Stimulated activated CD8-positive, alpha-beta memory T cell treated with anti-CD3 and anti-CD28 coated beads, Interleukin-15, amount 100 ng/mL, for 1 hour (primary cell): ENCODE measurements around the gene RSBN1.
A peak's percentile ranks its signal among the peaks of the same experiment; 100 is the strongest.
"Not testable (repeated sequence)": the region's sequence is repeated elsewhere in the genome, so short reads cannot be mapped to it uniquely, and the experiment has no call there.

Experiments
- DNase-seq: peaks from one replicate; pipeline ENCODE4 v3.0.0-alpha.2; 2020; ENCODE audit warnings: low read depth

RSBN1 gene

DNA sequence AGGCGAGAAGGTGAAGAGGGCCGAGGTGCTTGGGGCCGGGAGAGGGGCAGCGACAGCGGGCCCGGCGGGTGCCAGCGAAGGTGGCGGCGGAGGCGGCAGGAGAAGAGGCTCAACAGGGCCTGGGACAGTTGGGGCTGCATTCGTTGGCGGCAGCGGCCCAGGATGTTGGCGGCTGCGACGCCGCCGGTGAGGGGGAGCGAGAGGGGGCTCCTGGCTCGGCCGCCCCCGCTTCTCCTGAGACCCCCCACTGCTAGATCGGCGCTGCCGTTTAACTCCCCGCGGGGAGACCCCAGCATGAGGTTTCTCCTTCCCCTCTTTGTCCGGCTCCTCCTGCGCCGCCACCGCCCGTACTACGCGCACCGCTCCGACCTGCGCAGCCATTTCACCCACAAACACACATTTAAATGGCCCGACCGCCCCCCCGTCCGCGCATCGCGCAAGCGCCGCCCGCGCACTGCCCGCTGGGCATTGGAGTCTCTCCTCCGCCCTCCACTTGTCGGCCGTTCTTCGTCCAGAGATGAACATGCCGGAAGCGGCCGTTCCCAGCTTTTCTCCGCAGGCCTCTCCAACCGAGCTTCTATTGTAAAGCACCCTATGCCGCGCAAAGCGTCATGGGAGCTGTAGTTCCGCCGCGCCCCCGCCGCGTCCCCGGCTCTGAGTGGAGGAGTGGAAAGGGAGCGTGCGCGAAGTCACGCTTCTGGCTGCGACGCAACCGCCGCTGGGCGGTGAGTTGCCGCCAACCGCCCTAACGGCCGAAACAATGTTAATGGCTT is at the start of gene RSBN1:
Gene RSBN1, minus strand, starts transcription at position 589 of the 773 bp plus-strand sequence. Its CDS starts 64 bp downstream, at position 525.
- DNase-seq = peak; percentile 97

- DNase-seq = no peak
These were observed 49.4 kb upstream of the RSBN1 start for GRCh38 chr1:113861641-113862040.

GRCh38 chr1:113860891-113861290 is 48.6 kb upstream of the RSBN1 start:
- no peak for DNase-seq

- no peak for DNase-seq
These were observed 47.4 kb upstream of the RSBN1 start for GRCh38 chr1:113859478-113860175.

- DNase-seq = no peak
These were observed 46.7 kb upstream of the RSBN1 start for GRCh38 chr1:113858982-113859381.

DNA sequence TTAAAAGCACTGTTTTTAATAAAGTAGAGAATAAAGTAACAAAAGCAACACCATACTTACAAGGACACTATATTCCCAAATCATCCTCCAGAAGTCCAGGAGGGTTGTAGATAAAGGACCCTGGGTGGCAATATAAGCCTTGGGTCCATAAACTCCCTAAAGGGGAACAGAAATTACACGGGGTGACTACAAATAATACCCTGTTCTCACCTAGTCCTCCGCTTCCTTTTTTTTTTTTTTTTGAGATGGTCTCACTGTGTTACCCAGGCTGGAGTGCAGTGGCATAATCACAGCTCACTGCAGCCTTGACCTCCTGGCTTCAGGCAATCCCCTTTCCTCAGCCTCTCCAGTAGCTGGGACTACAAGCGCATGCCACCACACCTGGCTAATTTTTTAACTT is 46.1 kb upstream of the RSBN1 start:
- no peak for DNase-seq

- DNase-seq = no peak
These were observed 45.5 kb upstream of the RSBN1 start for GRCh38 chr1:113857776-113858175.

DNA sequence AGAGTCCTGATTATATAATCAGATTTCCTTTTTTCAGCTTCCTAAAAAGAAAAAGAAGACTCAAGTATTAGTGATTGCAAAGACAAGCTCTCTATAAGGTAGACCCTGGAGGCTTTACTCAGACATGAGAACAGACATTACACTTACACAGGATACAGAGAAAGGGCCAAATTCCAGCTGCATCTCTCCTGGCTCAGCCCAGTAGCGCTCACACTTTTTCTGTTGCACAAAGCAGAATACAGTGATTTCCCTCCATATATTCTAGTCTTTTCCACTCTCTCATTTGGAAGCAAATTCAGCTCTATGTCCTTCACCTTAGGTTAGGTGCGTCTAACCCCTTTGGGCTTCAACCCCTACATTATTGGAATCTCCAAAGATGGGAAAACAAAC is 44.1 kb upstream of the RSBN1 start:
- no peak for DNase-seq

- DNase-seq = no peak
These were observed 43.5 kb upstream of the RSBN1 start for GRCh38 chr1:113855630-113856400.

DNA sequence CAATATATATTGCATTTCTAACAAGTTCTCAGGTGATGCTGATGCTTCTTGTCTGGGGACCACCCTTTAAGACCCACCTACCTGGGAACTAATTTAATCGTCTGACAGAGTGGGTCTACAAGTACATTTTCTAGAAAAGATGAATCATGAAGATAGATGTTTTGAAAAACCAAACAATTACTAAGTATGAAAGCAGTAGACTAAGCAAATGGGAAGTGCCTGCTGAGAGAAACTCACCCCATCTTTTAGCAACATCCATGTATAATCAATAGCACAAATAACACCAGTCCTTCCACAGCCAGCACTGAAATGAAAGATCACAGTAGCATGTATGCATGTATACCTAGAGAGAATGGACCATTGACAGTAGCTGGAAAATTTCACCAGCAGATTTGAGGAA is 42.0 kb upstream of the RSBN1 start:
- DNase-seq = no peak

- not testable (repeated sequence) for DNase-seq
These were observed 40.4 kb upstream of the RSBN1 start for GRCh38 chr1:113852694-113853093.

GRCh38 chr1:113850127-113850796 is 38.0 kb upstream of the RSBN1 start:
- no peak for DNase-seq

DNA sequence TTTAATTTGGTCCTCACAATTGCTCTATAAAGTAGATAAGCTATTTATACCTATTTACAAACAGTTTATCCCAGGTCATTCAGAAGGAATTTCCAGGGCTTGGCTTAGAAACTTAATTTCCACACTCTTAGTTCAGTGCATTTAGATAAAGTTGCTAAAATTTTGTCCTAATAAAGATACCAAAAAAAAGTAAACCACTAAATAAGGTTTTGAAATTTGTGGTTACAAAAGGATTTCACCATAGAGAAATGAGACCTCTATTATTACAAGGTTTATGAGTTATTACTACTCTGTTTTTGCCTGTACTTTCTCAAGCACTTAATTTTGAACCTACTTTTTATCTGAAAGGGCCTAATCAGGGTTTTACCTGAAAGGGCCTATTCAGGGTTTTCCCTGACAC is 36.8 kb upstream of the RSBN1 start:
- DNase-seq = no peak

- no peak for DNase-seq
These were observed 34.2 kb upstream of the RSBN1 start for GRCh38 chr1:113846391-113847035.

DNA sequence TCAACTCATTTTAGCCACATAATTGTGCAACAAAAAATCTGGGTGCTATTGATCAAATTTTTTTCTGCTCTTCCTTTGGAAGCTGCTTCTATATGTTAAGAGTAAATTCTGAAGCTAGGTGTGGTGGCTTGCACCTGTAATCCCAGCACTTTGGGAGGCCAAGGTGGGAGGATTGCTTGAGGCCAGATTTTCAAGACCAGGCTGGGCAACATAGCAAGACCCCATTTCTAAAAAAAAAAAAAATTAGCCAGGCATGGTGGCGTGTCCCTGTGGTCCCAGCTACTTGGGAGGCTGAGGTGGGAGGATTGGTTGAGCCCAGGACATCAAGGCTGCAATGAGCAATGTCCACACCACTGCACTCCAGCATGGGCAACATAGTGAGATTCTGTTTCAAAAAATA is 24.3 kb upstream of the RSBN1 start:
- no peak for DNase-seq

DNA sequence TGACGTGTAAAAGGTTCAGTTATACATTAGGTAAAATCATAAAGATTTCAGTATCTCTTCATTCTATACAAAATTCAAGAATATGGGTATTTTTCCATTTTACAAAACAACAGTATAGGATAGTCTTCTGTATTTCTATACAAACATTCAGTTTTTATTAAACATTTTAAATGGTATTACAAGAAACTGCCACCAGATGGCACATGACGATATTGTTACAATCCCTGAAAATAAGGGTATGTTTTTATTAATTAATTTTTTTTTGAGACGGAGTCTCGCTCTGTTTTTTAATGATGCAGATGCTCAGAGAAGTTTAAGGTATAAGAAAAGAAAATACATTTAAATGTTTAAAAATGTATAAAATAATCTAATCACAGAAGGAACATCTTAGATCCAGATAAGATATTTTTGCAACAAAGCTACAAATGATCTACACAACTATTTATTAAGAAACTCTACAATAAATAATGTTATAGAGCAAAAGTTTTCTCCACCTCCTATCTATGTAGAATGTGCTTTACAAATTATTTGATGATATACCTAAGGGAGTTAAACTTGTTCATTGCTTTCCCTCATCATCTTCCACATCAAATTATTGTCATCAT is 23.5 kb upstream of the RSBN1 start:
- DNase-seq = no peak

- no peak for DNase-seq
These were observed 22.4 kb upstream of the RSBN1 start for GRCh38 chr1:113834716-113835115.

DNA sequence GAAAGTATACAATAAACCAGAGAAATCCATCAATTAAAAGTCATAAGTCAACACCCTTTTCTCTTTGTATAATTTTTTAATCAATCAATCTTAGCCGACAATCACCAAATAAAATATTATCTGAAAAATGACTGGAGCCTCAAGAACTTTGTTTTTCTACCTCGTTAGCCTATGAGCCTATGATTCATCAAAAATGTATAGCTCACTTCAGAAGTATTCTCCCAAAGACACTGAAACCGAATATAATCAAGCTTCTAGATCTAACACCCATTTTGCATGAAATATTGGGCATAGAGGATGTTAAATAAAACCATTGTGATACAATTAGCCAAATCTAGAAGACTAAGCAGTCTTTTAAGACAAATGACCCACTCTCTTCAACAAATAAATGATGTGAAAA is 17.8 kb upstream of the RSBN1 start:
- no peak for DNase-seq

GRCh38 chr1:113821916-113822315 is 9.6 kb upstream of the RSBN1 start:
- no peak for DNase-seq

GRCh38 chr1:113818578-113818977 is 6.3 kb upstream of the RSBN1 start:
- no peak for DNase-seq

DNA sequence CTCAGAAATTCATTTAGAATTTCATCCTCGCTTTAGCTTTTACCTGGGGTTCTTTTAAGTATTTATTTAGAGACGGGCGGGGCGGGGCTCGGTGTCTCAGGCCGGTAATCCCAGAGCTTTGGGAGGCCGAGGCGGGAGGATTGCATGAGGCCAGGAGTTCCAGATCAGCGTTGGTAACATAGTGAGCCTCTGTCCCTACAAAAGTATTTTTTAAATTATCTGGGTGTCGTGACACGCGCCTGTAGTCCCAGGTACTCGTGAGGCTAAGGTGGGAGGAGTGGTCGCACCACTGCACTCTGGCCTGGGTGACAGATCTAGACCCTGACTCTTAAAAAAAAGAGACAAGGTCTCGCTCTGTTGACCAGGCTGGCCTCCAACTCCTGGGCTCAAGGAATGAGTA is 942 bp upstream of the RSBN1 start:
- DNase-seq = no peak
